GM12872 (cell line): Measurements from ENCODE around the gene PLEKHG1.

Experiments
- CTCF ChIP-seq: IDR thresholded peaks from 3 replicates; pipeline ENCODE4 v1.5.1; 2011; ENCODE audit warnings: low read depth, mild to moderate bottlenecking, low read length, moderate library complexity; ENCODE audit not compliant: insufficient read depth

PLEKHG1 gene

DNA sequence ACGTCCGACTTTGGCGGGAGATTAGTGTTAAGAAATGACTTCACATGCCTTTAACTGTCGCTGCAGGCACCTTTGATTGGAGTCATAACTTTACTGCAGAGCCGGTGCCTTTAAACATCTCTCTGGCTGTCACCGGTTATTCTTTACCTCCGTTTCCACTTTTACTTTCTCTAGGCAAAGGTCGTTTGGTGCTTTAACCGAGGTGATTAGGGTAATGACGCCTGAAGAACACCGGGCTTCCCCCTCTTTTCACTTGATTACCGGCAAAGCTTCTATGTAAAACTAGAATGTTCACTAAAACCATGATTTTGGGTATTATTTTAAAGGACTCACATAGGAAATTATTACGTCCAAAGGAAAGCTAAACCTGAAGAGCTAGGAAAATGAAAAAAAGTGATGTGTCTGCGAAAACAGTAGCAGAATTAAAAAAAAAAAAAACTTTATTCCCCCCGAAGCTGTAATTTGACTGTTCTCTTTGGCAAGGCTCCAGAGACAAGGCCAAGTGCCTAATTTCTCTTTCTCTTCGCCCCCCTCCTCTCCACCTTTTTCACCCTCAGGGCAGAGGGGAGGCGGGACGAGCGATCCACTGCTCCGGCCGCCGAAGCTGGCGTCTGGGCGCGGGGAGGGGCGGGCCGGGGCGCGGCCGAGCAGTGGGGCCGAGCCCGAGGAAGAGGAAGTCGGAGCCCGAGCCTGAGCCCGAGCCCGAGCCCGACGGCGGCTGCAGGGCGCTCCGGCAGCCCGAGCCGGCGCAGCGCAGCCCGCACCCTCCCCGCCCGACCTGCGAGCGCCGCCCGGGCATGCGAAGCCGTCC, at the start of gene PLEKHG1:
Gene PLEKHG1 (plus strand): TSS at position 687 of the 811 bp plus-strand sequence. CDS start 133,797 bp downstream, outside the sequence.
- TF ChIP-seq CTCF: no peak

GRCh38 chr6:150550244-150550643, 49.4 kb upstream of the PLEKHG1 start:
- no peak for TF ChIP-seq CTCF

- no peak for TF ChIP-seq CTCF
These were observed 42.6 kb upstream of the PLEKHG1 start for GRCh38 chr6:150557043-150557599.

DNA sequence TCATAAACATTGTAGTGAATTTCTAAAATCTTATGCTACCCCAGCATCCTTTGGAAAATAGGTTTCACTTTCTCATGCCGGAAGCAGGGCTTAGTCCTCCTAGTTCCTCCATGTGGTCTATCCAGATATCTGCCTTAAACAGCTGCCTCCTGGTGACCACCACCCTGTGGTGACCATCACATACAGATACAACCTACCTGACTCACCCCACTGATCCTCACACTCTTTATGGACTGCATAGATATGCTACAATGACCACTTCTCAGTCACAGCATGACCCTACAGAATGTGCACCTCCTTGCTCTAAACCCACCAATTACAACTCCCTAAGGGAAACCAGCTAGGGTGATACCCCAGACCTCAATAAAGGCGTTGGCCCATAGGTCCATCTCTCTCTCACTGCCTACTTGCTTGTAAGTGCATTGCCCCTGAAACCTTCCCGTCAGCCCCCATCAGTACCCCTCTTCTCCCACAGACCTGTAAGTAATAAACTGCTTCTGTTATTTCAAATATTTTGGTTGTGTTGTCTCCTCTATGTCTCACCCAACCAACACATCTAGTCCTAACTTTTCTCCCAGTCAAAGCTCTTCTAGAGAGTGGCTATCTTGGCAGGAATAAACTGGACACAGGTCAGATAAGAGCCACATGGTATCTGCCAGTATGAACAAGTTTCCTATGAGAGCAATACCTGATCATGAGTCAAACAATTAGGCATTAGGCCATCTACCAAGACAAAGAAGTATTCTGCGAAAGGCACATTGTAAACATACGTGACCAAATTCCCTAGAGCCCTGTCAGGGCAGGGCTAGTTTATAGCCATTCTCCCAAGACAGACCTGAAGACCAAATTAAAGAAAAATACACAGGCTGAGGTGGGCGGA, 39.4 kb upstream of the PLEKHG1 start:
- TF ChIP-seq CTCF: no peak

- TF ChIP-seq CTCF: no peak
These were observed 38.8 kb upstream of the PLEKHG1 start for GRCh38 chr6:150560884-150561219.

GRCh38 chr6:150565945-150566344, 33.7 kb upstream of the PLEKHG1 start:
- TF ChIP-seq CTCF: no peak

DNA sequence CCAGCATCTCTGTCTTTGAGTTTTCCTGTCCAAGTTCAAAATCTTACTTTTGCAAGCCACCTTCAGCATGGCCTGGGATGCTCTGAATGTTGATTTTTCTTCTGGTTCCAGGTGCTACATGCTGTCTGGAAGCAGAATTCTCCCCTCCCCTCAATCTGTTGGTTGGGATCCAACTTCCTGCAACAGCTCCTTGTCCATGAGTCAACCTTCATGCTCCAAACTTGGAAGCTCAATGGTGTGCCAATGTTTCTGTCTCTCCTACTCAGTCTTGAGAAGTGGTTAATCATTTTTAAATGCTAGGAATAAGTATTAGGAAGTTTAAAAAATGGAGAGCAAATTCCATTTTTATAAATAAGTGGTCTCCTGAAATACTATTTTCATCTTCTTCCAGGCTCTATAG, 33.2 kb upstream of the PLEKHG1 start:
- TF ChIP-seq CTCF: no peak
